Suprapubic skin (tissue), 3 donors: ENCODE measurements around the gene COP1.

Experiments used
- CTCF ChIP-seq, 2 donors: fragments of 200-600 bp in 1 of 2; fragments of 450-650 bp in 1 of 2; sonication (generic) in 1 of 2; IDR thresholded peaks; one replicate each; pipeline ENCODE4 v1.5.1; 2016 to 2019; ENCODE audit warnings: antibody characterized with exemption in 2 of 2, mild to moderate bottlenecking in 1 of 2, moderate library complexity in 1 of 2
- POLR2A ChIP-seq, 2 donors: fragments of 450-650 bp; IDR thresholded peaks; one replicate each; pipeline ENCODE4 v1.6.1; 2017; ENCODE audit warnings: antibody characterized with exemption in 2 of 2, mild to moderate bottlenecking in 2 of 2, moderate library complexity in 2 of 2

- TF ChIP-seq POLR2A (IDR thresholded peaks at IDR 0.05), result no peak
- TF ChIP-seq CTCF (IDR thresholded peaks at IDR 0.05), result no peak
These were observed 243.3 kb downstream of the COP1 start for GRCh38 chr1:175963740-175964139.
